ENCODE results near the gene MAST1.
"Not testable (repeated sequence)": the region's sequence is repeated elsewhere in the genome, so short reads cannot be mapped to it uniquely, and the experiment has no call there.

The MAST1 gene

GRCh38 chr19:12804051-12804450 lies 34.3 kb upstream of the MAST1 start:
- Histone ChIP-seq H3K9ac (ENCODE audit: low read depth, low read length) (no peak overlapping the region), H3K4me2 (ENCODE audit: insufficient read depth, low read length) (no peak overlapping the region), H3K4me1 (ENCODE audit: insufficient read depth, low read length) (peaks cover 15% of the 10 kb centered on the region), H2AFZ (ENCODE audit: low read depth, low read length) (no peak overlapping the region), H3K27me3 (ENCODE audit: insufficient read depth, low read length, poor library complexity) (no peaks in the 10 kb centered on the region), H3K36me3 (ENCODE audit: insufficient read depth, low read length) (peaks cover 13% of the 10 kb centered on the region), H3K79me2 (ENCODE audit: insufficient read depth, low read length) (peaks cover 11% of the 10 kb centered on the region), H3K9me3 (ENCODE audit: insufficient read depth, low read length, severe bottlenecking) (no peaks in the 10 kb centered on the region), H3K27ac (ENCODE audit: low read length) (no peak overlapping the region), H3K4me3 (ENCODE audit: low read depth in 1 of 2, low read length in 2 of 2) (no peak overlapping the region), H4K20me1 (ENCODE audit: insufficient read depth, low read length) (no peaks in the 10 kb centered on the region)
- ATAC-seq (ENCODE audit: insufficient read depth, low read depth) (no peak), DNase-seq (no peak)
- TF ChIP-seq CTCF (IDR thresholded peaks at IDR 0.05; ENCODE audit: borderline replicate concordance, extremely low read depth, low read length, poor library complexity, severe bottlenecking) (no peak), EZH2 (IDR thresholded peaks at IDR 0.05; ENCODE audit: borderline replicate concordance, low read depth, low read length, severe bottlenecking) (no peak)

- Histone ChIP-seq H3K27me3 (ENCODE audit: insufficient read depth, low read length, poor library complexity) (no peaks in the 10 kb centered on the region), H4K20me1 (ENCODE audit: insufficient read depth, low read length) (no peaks in the 10 kb centered on the region), H2AFZ (ENCODE audit: low read depth, low read length) (peak within 1 kb of the TSS; percentile 93), H3K4me3 (ENCODE audit: low read depth in 1 of 2, low read length in 2 of 2) (peak within 1 kb of the TSS; percentile 63 to 84), H3K36me3 (ENCODE audit: insufficient read depth, low read length) (peaks cover 34% of the 10 kb centered on the region), H3K9ac (ENCODE audit: low read depth, low read length) (peak within 1 kb of the TSS; percentile 83), H3K9me3 (ENCODE audit: insufficient read depth, low read length, severe bottlenecking) (no peaks in the 10 kb centered on the region), H3K79me2 (ENCODE audit: insufficient read depth, low read length) (peaks cover 11% of the 10 kb centered on the region), H3K27ac (ENCODE audit: low read length) (peak within 1 kb of the TSS; percentile 91), H3K4me1 (ENCODE audit: insufficient read depth, low read length) (peaks cover 15% of the 10 kb centered on the region), H3K4me2 (ENCODE audit: insufficient read depth, low read length) (peak within 1 kb of the TSS; percentile 96)
- ATAC-seq (ENCODE audit: insufficient read depth, low read depth) (peak; percentile 92), DNase-seq (peak; percentile 93)
- no peak for TF ChIP-seq EZH2 (IDR thresholded peaks at IDR 0.05; ENCODE audit: borderline replicate concordance, low read depth, low read length, severe bottlenecking)
- TF ChIP-seq CTCF (IDR thresholded peaks at IDR 0.05; ENCODE audit: borderline replicate concordance, extremely low read depth, low read length, poor library complexity, severe bottlenecking) = peak; percentile 29
Observed at GRCh38 chr19:12806242-12807081, 31.9 kb upstream of the MAST1 start, which contains the start of gene RNASEH2A. RNASEH2A (plus strand) TSS chr19:12806584; CDS start chr19:12806674, 90 bp downstream.

GRCh38 chr19:12815088-12815487 lies 23.2 kb upstream of the MAST1 start:
- Histone ChIP-seq H3K4me3 (ENCODE audit: low read depth in 1 of 2, low read length in 2 of 2) (no peak overlapping the region), H3K9me3 (ENCODE audit: insufficient read depth, low read length, severe bottlenecking) (no peaks in the 10 kb centered on the region), H4K20me1 (ENCODE audit: insufficient read depth, low read length) (no peaks in the 10 kb centered on the region), H3K4me2 (ENCODE audit: insufficient read depth, low read length) (no peak overlapping the region), H3K27ac (ENCODE audit: low read length) (no peak overlapping the region), H3K27me3 (ENCODE audit: insufficient read depth, low read length, poor library complexity) (no peaks in the 10 kb centered on the region), H2AFZ (ENCODE audit: low read depth, low read length) (no peak overlapping the region), H3K36me3 (ENCODE audit: insufficient read depth, low read length) (peaks cover 48% of the 10 kb centered on the region), H3K9ac (ENCODE audit: low read depth, low read length) (no peak overlapping the region), H3K79me2 (ENCODE audit: insufficient read depth, low read length) (no peaks in the 10 kb centered on the region; the same call in 1 of the 2 replicates), H3K4me1 (ENCODE audit: insufficient read depth, low read length) (no peaks in the 10 kb centered on the region)
- ATAC-seq (ENCODE audit: insufficient read depth, low read depth) (no peak), DNase-seq (no peak)
- TF ChIP-seq EZH2 (IDR thresholded peaks at IDR 0.05; ENCODE audit: borderline replicate concordance, low read depth, low read length, severe bottlenecking) (no peak), CTCF (IDR thresholded peaks at IDR 0.05; ENCODE audit: borderline replicate concordance, extremely low read depth, low read length, poor library complexity, severe bottlenecking) (no peak)

- ATAC-seq (ENCODE audit: insufficient read depth, low read depth) = not testable (repeated sequence)
- H3K36me3 ChIP-seq (ENCODE audit: insufficient read depth, low read length) = peaks cover 29% of the 10 kb centered on the region
Observed at GRCh38 chr19:12817188-12817587, 21.1 kb upstream of the MAST1 start.

GRCh38 chr19:12817810-12818209 lies 20.5 kb upstream of the MAST1 start:
- not testable (repeated sequence) for H3K9me3 ChIP-seq (ENCODE audit: insufficient read depth, low read length, severe bottlenecking); H4K20me1 ChIP-seq (ENCODE audit: insufficient read depth, low read length); H2AFZ ChIP-seq (ENCODE audit: low read depth, low read length); H3K4me2 ChIP-seq (ENCODE audit: insufficient read depth, low read length); H3K27me3 ChIP-seq (ENCODE audit: insufficient read depth, low read length, poor library complexity); H3K9ac ChIP-seq (ENCODE audit: low read depth, low read length); H3K4me3 ChIP-seq (ENCODE audit: low read depth in 1 of 2, low read length in 2 of 2); H3K4me1 ChIP-seq (ENCODE audit: insufficient read depth, low read length); H3K27ac ChIP-seq (ENCODE audit: low read length); ATAC-seq (ENCODE audit: insufficient read depth, low read depth); H3K79me2 ChIP-seq (ENCODE audit: insufficient read depth, low read length); DNase-seq
- H3K36me3 ChIP-seq (ENCODE audit: insufficient read depth, low read length) = peaks cover 24% of the 10 kb centered on the region

More at GRCh38 chr19:12817188-12817587, 21.1 kb upstream of the MAST1 start:
- H3K4me2 ChIP-seq (ENCODE audit: insufficient read depth, low read length); H3K27ac ChIP-seq (ENCODE audit: low read length); DNase-seq; H3K79me2 ChIP-seq (ENCODE audit: insufficient read depth, low read length); H3K27me3 ChIP-seq (ENCODE audit: insufficient read depth, low read length, poor library complexity); H2AFZ ChIP-seq (ENCODE audit: low read depth, low read length); H3K9ac ChIP-seq (ENCODE audit: low read depth, low read length); H3K4me3 ChIP-seq (ENCODE audit: low read depth in 1 of 2, low read length in 2 of 2); H3K4me1 ChIP-seq (ENCODE audit: insufficient read depth, low read length); H3K9me3 ChIP-seq (ENCODE audit: insufficient read depth, low read length, severe bottlenecking); H4K20me1 ChIP-seq (ENCODE audit: insufficient read depth, low read length): not testable (repeated sequence)
